Right ventricle myocardium inferior (tissue), 1 donor: ENCODE results near the gene CH25H. TPM values are rescaled to one million over a fixed set of nuclear protein-coding genes. Genes with fewer than 3 reads are reported as not detected.
A peak's percentile ranks its signal among the peaks of the same experiment; 100 is the strongest.
"Not testable (repeated sequence)": the region's sequence is repeated elsewhere in the genome, so short reads cannot be mapped to it uniquely, and the experiment has no call there.

Source experiments
- ATAC-seq: fragments of 200-7000 bp; cut with Tn5 transposase; one replicate; pipeline ENCODE4 v1.9.1; 2020; ENCODE audit warnings: mild to moderate bottlenecking, moderate library complexity
- DNase-seq: peaks from one replicate; pipeline ENCODE4 v3.0.0; 2021; ENCODE audit errors: missing footprints
- intact Hi-C: fragments of 100-400 bp; cut with DNase I; formaldehyde crosslinking; loops from one replicate; pipeline ENCODE4 v1.11.0; 2022
- total RNA-seq: library from RNA; stranded (reverse); fragmentation: NEBNext Ultra II Directional; extraction: Animal tissue kit (Norgen Biotek cat#: 25700); gene quantifications from one replicate; pipeline ENCODE4 v1.2.1, GENCODE V29; 2021
- donor health status: DM: no; HTN: yes; CAD: no; lungs with severe emphysema.

Gene CH25H
- total RNA-seq, 1 donor from 2014 or later: 0.14 TPM

GRCh38 chr10:89207801-89208551, 859 bp upstream of the CH25H start:
- ATAC-seq (peak; percentile 68), DNase-seq (peak; percentile 76)
- intact Hi-C loops: no loop called here

- DNase-seq (peak; percentile 75), ATAC-seq (peak; percentile 8)
- intact Hi-C loops: no loop called here
Observed at GRCh38 chr10:89206402-89207180, 526 bp downstream of the CH25H start.

DNA sequence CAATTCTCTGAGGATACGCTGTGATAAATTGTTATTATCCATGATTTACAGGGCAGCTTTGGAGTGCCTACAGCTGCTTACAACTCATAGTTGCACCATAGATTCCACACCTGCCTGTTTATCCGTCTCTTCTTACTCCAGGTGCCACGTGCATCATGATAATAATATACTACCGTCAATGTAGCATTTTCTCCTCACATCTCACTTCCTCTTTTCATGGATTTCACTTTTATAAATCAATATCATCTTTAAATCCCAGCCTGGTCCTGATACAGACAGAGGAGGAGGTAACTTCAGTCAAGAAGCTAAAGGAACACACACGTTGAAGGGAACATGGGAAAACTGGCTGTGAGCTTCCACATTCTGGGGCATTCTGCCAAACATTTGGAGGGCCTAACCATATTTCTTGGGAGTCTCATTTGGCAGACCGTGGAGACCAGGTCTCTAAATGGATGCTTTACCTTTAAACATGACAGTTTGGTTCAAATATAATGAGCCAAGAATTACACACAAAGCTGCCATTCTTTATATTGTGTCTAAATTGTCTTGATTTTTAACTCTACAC, 2.4 kb downstream of the CH25H start:
- intact Hi-C loops: no loop called here
- ATAC-seq (no peak), DNase-seq (no peak)

DNA sequence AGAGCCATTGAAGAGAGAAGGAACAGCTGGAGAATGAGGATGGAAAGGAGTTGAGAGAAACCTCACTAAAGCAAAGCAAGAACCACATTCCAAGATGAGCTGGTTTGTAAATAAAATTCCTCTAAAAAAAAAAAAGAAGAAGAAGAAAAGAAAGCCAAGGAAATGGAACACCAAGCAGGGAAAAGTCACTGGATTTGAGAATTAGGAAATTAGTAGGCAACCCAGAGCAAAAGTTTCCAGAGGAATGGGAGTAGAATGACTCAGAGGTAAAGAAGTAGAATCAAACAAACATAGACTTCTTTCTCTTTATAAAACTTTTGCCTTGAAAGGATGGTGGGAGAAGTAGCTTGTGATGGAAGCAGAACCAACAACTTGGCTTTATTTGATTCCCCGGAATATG, 3.9 kb downstream of the CH25H start:
- ATAC-seq: no peak
- intact Hi-C loops: no loop called here
- DNase-seq: no peak

- ATAC-seq (no peak), DNase-seq (no peak)
- intact Hi-C loops: no loop called here
Observed at GRCh38 chr10:89202033-89202425, 5.1 kb downstream of the CH25H start.

- intact Hi-C loops: no loop called here
- DNase-seq: no peak
- no peak for ATAC-seq
Observed at GRCh38 chr10:89201345-89202032, 5.6 kb downstream of the CH25H start.

GRCh38 chr10:89197473-89197872, 9.6 kb downstream of the CH25H start:
- intact Hi-C loops: no loop called here
- no peak for ATAC-seq

DNA sequence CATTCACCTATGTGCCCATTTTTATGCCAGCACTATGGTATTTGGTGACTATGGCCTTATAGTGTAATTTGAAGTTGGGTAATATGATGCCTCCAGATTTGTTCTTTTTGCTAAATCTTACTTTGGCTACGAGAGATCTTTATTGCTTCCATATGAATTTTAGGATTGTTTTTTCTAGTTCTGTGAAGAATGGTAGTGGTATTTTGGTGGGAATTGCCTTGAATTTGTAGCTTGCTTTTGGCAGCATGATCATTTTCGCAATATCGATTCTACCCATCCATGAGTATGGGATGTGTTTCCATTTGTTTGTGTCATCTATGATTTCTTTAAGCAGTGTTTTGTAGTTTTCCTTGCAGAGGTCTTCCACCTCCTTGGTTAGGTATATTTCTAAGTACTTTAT, 15.8 kb downstream of the CH25H start:
- ATAC-seq, intact Hi-C loops, DNase-seq: not testable (repeated sequence)

More at GRCh38 chr10:89197473-89197872, 9.6 kb downstream of the CH25H start:
- DNase-seq: no peak

DNA sequence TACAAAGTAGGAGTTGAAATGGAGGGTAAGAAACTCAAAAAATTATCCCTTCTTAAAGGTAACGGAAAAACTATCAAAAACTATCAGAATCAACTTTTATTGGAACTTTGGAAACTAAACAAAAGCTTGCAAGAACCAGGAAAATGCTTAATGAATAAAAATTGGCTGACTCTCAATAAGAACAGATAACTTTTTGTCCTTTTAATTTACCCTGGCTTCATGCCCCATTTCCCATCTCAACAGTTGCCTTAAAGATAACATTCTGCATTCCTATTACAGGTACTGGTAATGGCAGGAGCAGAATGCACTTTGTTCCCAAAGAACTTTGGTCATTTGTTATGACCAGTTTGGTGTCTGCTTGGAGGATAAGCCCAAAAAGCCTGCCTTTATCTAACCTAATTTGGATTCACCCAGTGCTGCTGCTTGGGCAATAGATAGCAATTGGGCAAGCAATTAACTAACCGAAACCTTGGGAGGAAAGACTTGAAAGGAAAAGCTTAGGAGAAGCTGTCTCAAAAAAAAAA, 17.8 kb downstream of the CH25H start:
- intact Hi-C loops: no loop called here
- DNase-seq (no peak), ATAC-seq (no peak)

GRCh38 chr10:89185658-89186057, 21.5 kb downstream of the CH25H start:
- intact Hi-C loops: no loop called here
- ATAC-seq: no peak

GRCh38 chr10:89184638-89185037, 22.5 kb downstream of the CH25H start:
- ATAC-seq (no peak), DNase-seq (no peak)
- intact Hi-C loops: no loop called here

More at GRCh38 chr10:89185658-89186057, 21.5 kb downstream of the CH25H start:
- DNase-seq: no peak

GRCh38 chr10:89183571-89183970, 23.5 kb downstream of the CH25H start:
- intact Hi-C loops: no loop called here
- DNase-seq (no peak), ATAC-seq (no peak)

- no peak for ATAC-seq
- DNase-seq: no peak
- intact Hi-C loops: no loop called here
Observed at GRCh38 chr10:89182894-89183293, 24.2 kb downstream of the CH25H start.

DNA sequence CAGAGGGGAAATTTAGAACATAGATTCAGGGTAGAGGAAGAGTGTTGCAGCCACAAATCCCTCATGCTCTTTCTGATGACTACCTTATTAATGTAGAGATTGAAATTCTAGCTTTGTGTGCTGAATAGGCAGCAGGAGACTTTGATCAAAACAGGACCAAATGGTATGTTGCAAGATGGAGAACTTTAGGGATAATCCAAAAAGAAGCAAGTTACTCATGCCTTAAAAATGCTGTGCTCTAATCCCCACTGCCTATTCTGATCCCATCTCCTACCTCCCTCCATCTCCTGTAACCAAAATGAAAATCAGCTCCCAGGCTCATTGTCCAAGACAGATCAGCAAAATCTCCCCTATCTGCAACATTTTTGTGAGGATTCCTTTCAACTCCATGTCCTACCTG, 31.3 kb downstream of the CH25H start:
- DNase-seq: no peak
- intact Hi-C loops: loop anchor here (1.0 kb wide), 1 partner anchor 28 kb away; no protein-coding TSS in a partner anchor
- no peak for ATAC-seq

DNA sequence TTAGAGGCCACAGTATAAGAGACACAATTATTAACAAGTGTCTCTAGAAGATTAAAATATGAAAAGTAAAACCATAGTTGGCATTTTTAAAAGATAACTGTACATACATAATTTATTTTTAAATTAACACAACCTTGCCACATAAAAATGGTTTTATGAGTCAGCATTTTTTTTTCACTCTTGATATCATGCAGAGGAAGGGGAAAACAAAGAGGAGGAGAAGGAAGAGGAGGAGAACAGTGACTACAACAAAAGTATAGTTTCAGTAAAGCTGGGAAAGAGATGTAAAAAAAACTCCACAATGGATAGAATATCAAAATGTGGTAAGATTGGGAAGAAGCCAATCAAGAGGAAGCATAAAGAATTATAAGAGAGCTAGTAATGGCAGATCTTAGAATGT, 34.0 kb downstream of the CH25H start:
- intact Hi-C loops: no loop called here
- no peak for ATAC-seq
- no peak for DNase-seq

DNA sequence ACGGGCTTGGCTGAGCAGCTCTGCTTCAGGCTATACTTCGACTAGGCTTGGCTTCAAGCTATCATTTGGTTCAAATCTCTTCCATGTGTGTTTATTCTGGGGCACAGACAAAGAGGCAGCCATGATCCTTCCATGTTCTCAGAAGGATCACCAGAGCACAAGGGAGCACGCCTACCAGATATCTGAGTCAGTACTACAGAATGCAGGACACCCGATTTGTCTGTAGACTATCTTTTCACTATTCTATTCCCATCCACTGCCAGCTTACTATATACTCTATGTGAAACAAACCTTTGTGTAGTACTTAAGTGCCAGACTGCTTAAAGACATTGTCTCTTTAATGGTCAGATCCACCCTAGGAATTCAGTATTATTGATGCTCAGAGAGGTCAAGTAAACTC, 35.1 kb downstream of the CH25H start:
- intact Hi-C loops: no loop called here
- ATAC-seq: no peak
- DNase-seq: no peak

DNA sequence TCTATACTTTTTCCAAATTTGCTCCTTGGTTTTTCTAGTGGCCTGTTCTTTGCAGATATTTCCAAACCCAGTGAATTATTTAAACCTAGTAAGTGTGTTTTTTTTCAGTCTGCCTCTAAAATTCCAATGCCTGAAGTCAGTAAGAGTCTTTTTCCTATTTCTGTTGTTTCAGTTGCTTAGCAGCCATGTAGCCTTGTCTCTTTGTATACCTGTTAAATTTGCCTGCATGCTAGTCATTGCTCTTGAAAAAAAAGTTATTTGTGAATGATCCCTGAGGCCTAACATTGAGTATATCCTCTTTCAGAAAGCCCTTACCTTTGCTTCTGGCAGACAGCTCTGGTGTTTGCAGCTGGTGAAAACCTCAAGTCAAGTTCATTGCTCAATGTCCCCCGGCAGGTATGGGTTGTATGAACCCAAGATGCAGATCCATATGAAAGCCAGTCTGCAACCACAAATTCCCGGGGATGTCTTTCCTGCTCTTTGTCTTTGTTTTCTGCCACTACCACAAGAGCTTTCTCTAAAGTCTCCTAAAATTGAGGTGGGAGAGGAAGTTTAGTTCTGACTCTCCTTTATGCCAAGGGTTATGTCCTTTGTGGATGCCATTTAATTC, 35.7 kb downstream of the CH25H start:
- intact Hi-C loops: no loop called here
- DNase-seq (no peak), ATAC-seq (no peak)

- not testable (repeated sequence) for ATAC-seq, DNase-seq
Observed at GRCh38 chr10:89168354-89168900, 38.7 kb downstream of the CH25H start.

More at GRCh38 chr10:89168354-89168900, 38.7 kb downstream of the CH25H start:
- intact Hi-C loops: not testable (repeated sequence)
